Loucy (cell line): ENCODE data around the gene CDH4.

Source experiments
- CTCF ChIP-seq: fragments of 200-600 bp; sonication (generic); conservative IDR thresholded peaks from 2 replicates; pipeline ENCODE4 v1.5.1; 2014; ENCODE audit warnings: mild to moderate bottlenecking, antibody characterized with exemption, low read length
- EZH2phosphoT487 ChIP-seq: fragments of 200-600 bp; IDR thresholded peaks from 2 replicates; pipeline ENCODE4 v1.6.1; 2018; ENCODE audit warnings: antibody characterized with exemption, mild to moderate bottlenecking, moderate library complexity, borderline replicate concordance

GRCh38 chr20:61733891-61734732 is 482.1 kb downstream of the CDH4 start:
- no peak for TF ChIP-seq CTCF
- TF ChIP-seq EZH2phosphoT487 = no peak
